Brain pericyte (primary cell): ENCODE data around the gene C1orf35.

ENCODE experiments used
- DNase-seq: peaks from one replicate; pipeline ENCODE4 v3.0.0-alpha.2; 2012; ENCODE audit warnings: low read depth, low spot score

The C1orf35 gene

DNA sequence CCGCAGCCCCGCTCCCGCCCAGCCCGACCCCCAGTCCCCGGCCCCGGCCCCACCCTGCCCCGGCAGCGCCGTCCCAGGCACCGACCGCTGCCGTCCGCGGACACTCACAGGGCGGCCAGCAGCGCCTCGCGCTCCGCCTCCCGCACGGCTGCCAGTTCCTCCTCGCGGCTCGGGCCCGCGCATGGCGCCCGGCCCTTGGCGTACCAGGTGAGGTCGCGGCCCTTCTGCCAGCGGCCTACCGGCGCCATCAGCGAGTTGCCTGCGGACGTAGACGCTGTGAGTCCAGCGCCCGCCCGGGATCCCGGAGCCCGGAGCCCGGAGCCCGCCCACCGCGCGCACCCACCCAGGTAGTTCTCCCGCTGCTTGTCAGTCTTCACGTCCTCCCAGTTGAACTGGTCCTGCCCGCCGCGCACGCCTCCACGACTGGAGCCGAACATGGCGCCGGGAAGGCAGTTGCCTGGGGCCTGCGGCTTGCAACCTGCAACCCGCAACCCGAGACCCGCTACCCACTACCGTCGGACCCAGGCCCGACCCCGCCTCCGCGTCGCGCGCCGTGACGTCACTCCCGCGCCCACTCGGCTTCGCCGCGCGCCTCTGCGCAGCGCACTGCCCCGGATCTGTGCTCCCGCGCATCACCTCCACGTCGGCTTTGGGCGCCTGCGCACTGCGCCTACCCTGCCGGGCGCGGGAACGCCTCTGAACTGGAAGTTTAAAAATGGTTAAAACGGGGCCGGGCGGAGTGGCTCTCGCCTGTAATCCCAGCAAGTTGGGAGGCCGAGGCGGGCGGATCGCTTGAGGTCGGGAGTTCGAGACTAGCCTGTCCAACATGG, at the start of gene C1orf35:
C1orf35 (minus strand) TSS at position 535 of the 830 bp plus-strand sequence; CDS start at position 437, 98 bp downstream.
- DNase-seq, result peak; percentile 77

DNA sequence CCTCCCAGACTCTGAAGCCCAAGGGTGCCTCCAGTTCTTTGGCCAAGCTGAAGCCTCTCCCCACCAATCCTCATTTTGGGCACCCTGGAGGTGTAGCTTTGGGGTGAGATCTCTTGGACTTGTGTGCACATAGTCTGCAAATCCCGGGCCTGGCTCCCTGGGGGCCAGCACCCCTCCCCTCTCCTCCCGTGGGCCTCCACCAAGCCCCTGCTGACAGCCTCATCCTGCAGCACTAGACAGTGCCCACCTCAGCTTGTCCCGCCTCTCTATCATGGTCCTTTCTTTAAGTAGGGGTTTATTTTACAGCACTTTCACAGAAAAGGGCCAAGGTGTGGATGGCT, 49.8 kb upstream of the C1orf35 start:
- no peak for DNase-seq

DNA sequence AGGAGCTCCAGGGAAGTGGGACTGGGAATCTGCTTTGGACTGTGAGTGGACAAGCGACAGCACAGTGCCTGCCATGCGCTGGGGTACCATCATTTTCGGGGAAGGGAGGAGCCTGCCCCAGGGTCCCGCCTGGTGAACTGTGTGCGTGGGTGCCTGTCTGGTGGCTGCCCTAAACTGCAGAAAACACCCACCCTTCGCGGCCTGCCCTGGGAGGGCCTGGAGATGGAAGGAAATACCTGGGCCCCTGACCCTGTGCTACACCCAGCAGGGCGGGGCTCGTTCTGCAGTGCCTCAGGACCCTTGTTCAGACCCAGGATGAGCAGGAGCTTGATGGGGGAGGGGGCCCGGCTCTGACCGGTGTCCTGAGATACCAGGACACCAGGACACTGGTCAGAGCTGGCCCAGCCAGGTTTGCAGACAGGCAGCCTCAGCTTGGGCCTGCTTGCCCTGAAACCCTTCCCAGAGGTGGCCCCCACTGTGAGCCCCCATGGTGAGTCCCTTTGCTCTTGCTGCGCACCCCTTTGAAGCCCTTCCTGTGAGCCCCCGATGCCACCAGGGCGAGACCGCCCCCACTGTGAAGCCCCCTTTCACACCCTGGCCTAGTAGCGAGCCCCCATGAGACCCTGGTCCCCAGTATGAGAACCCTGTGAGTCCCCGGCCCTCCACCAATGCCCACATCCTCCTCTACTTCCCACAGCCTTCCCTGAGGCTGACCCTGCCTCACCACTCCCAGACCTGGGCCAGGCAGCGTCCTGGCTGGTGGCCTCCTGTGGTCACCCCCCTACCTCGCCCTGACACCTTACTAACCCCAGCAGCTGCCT, 49.2 kb upstream of the C1orf35 start:
- no peak for DNase-seq

DNA sequence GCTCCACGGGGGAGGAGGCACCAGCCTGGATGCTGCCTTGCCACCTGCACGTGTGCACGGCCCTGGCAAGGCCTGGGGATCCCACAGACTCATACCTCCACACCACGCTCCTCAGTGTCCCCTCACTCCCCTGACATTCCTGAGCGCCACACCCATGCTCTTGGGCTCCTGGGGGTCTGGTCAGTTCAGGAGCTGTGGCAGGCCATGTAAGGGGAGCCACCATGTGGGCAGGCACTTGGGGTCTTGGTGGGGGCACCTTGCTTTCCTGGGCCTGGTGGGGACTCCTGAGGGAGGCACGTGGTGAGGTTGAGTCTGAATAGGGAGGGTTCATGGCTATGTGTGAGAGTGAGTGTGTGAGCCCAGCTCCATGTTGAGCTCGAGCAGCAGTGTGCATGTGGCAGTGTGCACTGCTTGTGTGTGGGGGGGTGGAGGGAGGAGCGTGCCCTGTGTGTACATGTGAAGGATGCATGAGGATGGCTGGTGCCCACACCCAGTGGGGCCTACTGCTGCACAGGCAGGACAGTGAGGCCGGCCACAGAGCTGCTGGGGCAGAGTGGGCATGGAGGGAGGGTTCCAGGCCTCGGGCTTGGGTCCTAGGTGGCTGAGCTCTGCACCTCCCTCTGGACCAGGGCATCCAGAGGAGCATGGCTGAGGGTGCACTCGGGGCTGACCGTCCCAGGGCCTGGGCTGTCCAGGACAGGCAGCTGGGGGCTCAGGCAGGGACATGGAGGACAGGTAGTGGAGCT, 48.2 kb upstream of the C1orf35 start:
- DNase-seq, result no peak

DNA sequence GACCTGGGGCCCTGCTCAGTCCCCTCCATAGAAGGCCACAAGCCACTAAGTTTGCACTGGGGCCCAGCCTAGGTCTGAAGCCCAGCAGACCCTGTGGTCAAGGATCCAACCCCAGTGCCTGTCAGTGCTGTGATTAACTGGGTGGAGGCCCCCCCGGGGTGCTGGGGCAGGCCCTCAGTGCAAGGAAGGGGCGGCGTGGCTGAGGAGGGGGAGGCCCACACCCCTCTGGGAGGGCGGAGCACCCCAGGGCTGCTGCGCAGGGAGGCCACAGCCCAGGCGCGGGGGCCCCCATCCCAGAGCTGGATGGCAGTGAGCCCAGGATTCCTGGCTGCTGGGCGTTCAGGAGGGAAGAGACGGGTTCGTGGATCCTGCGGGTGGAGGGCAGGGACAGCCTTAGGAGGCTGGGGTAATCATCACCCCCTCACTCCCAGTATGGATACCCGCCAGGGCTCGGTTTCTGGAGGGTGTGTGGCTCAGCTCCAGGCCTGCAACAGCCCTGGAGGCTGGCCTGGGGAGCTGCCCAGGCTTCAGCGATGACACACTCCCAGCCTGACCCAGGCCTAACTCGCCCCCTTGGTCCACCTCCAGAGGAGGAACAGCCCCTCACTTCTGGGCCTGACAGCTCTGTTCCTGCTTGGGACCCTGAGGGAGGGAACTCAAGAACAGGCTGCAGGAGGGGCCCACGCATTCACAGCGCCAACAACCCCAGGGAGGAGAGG, 47.5 kb upstream of the C1orf35 start:
- no peak for DNase-seq

DNA sequence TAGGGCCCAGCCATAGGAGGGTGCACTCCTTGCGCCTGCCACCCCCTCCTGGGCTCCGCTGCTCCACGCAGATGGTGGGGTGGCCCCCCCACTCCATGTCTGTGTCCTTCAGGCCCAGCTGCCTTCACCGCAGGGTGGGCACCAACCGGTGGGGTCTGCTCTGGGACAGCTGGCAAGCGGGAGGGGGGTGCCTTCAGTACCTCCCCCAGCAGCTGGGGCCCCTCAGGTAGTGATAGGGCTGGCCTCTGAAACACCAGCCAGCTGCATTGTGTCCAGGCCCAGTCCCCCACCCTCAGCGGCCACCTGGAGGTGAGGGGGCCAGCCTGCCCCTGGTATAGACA, 47.0 kb upstream of the C1orf35 start:
- no peak for DNase-seq

DNA sequence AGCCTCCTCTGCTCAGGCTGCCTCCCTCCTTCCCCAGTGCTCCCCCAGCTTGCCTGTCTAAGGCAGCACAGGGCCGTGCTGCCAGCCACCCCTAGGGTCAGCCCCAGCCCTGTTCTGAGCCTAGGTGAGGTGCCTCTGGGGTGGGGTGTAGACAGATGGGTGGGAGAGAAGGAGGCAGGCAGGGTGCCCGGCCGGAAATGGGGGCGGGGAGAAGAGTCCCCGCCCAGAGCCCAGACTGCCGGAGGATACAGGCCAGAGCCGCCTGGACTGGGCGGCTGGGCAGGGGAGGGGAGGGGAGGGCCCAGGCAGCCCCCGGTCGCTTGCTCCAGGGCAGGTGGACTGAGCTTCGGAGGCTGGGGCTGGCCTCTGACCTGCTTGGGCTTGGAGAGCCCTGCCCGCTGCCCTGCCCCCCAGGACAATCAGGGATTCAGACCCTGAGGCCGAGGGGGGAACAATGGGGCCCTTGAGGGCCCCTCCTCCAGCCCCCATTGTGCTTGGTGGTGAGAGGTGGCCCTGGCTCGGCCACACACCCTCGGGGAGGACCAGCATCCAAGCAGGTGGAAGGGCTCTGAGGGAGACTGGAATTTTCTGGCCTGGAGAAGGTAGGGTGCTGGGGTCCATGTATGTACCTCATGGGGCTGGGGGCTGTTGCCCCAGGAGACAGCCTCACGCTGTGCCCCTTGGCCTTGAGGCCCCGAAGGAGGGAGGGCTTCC, 46.4 kb upstream of the C1orf35 start, which contains the start of gene GJC2:
GJC2 (plus strand) TSS at position 525 of the 714 bp plus-strand sequence. CDS start 7,829 bp downstream, outside the sequence.
- no peak for DNase-seq

DNA sequence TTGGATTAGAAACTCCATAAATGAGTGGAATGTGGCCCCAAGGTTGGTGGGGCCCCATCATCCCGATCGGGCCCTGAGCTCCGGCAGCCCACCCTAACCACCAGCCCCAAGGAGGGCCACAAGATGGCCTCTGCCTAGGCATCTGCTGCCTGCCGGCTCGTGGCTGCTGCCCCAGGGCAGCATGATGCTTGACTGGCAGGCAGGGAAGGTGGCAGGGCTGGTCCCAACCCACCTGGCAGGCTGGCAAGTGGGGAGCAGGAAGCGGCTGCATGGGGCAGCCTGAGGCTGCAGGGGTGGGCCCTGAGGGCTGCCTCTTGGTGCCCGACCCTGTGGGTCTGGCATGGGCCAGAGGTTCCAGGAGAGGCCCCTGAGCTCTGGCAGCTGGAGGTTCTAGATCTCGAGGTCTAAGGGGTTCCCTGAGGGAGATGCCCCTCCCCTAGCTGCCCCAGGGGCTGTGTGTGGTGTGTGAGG, 45.8 kb upstream of the C1orf35 start:
- no peak for DNase-seq

DNA sequence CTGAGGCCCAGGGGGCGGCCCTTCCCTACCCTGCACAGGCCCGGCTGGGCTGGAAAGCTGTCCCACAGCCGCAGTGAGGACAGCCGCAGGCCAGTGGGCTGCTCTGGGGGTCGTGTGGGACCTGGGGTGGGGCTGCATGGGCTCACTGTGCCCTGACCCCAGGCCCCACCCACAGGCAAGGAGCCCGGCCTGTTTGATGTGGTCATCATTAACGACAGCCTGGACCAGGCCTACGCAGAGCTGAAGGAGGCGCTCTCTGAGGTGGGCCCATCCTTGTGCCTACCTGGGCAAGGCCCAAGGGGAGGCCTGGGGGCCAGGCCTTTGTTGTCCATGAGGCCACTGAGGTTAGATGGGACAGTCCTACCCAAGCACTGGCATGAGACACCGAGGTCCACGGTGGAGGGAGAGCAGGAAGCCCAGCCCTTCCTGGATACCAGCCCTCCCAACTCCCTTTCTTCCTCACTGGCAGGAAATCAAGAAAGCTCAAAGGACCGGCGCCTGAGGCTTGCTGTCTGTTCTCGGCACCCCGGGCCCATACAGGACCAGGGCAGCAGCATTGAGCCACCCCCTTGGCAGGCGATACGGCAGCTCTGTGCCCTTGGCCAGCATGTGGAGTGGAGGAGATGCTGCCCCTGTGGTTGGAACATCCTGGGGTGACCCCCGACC, 45.2 kb upstream of the C1orf35 start:
- DNase-seq, result no peak

DNA sequence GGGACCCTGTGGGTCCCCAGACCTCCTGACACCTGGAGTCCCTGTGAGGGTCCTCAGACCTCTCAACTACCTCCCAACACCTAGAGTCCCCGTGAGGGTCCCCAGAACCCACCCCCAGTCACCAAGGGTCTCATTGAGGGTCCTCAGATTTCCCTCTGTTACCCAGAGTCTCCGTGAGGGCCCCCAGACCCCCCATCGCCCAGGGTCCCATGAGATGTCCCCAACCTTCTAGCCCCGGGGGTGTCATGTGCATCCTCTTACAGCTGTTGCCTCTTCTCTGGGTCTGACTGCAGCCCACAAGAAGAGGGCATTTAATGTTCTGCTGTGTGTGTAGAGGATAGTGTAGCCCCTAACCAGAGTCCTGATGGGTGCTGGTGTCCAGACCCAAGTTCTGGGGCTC, 44.6 kb upstream of the C1orf35 start:
- DNase-seq, result no peak

DNA sequence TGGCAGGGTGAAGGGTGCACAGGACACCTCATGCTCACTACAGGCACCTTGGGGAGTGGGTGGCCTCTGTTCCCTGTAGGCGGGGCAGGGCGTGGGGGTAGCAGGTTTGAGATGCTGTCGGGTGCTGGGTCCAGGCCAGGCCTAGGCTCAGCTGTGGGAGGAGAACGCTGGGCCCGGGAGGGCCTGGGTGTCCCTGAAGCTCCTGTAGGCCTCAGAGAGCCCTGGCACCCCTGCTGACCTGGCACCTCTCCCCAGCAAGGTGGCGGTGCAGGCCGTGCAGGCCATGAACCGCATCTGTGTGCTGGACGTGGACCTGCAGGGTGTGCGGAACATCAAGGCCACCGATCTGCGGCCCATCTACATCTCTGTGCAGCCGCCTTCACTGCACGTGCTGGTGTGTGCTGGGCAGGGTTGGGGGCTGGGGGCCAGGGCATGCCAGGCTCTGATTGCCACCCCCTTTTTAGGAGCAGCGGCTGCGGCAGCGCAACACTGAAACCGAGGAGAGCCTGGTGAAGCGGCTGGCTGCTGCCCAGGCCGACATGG, 44.1 kb upstream of the C1orf35 start:
- no peak for DNase-seq

DNA sequence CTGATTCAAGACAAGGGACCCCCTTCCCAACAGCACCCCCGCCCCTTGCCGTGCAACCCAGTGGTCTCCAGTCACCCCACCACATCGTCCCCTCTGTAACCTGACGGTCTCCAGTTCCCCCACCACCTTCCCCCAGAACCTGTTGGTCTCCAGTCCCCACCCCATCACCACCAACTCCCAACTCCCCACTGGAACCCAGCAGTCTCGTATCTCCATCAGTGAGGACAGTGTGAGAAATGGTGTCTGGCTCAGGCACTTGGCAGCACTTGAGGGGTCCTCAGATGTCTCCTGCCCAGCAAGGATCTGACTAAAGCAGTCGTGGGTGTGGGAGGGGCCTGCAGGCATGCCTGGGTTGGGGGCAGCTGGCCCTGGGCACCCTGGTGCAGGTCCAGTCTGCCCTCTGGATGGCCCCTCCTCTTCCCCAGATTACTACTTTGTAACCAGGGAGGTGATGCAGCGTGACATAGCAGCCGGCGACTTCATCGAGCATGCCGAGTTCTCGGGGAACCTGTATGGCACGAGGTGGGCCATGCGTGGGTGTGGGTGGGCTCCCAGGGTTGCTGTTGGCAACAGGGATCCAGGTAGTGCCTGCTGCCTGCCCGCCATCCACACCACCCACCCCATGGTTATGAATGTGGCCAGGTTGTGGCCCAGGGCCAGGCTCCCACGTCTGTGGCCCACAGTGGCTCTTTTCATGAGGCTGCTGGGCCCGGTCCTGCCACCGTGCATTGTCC, 43.5 kb upstream of the C1orf35 start:
- DNase-seq, result no peak

DNA sequence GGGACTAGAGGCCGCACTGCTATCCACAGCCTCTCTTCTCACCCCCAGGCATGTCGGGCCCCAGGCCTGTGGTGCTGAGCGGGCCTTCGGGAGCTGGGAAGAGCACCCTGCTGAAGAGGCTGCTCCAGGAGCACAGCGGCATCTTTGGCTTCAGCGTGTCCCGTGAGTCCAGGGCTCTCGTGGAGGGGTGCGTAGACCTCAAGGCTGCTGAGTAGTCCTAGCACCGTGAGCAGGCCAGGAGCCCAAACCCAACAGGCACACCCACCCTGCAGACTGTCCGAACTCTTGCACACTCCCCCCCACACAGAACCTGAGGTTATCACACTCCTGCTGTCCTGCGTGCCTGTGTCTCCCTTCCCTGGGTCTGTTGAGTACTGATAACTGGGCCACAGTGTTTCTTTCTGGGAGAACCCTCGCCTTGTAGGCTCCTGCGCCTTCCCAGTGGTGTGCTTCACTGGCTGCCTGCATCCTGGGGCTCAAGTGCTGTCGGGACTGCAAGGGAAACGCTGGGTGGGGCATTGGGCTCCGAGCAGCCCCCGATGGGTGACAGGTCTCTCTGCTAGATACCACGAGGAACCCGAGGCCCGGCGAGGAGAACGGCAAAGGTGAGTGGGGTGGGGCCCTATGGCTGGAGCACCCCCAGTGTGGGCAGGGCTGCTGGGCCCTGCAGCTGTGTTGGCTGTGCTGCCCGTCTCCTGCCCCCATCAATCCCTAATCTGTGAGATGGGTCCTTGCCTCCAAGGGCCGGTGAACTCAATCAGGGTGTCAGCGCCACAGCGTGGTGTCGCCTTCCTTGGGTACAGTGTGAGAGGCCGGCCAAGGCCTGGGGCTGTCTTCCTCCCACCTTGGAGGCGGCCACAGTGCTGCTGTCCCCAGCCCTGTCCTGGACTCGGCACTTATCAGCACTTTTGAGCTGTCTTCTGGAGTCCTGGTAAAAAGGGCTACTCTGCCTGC, 42.6 kb upstream of the C1orf35 start:
- no peak for DNase-seq

DNA sequence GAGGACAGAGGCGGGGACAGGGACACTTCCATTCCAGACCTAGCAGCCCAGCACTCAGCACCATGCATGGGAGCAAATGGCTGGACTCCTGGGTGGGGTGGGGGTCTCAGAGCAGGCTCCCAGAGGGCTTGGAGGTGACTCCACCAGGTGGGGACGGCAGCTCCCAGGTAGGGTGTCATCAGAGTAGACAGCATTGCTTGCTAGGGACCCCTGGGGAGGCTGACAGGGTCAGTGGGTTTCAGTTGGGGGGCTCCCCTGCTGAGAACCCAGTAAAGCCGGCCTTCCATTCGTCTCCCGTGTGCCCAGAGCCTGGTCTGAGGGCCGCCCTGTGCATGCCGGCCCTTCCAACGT, 41.8 kb upstream of the C1orf35 start:
- no peak for DNase-seq

DNA sequence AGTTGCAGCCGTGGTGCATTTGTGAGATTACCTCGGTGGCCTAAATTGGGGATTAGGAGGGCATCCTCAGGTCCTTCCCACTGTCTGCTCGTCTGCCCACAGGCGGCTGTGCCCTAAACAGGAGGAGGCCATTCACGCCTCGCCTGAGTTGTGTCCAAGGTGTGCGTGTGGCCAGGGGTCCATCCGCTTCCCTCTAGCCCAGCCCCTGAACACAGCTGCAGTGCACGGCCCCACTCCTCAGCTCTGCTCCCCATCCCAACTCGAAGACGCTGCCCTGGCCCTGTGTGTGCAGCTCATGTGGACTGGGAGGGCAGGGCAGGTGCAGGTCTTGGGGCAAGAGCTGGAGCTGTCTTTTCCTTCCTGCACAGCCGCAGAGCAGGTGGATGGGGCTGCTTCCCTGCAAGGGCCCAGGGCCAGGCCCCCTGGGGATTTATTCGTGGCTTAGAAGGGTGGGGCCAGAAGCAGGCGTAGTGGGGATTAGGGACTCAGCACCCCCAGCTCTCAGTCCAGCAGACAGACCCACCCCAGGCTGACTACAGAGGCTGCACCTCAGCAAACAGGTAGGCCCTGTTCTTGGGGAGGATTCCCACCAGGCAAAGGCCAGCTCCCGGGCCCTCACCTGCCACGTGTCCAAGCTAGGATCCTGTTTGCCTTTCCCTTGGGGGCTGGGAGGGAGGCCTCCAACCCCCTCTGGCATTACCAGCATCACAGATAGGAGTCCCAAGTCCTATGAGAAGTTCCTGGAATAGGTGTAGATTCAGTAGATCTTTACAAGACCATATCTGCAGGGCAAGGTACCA, 41.3 kb upstream of the C1orf35 start:
- DNase-seq, result no peak

DNA sequence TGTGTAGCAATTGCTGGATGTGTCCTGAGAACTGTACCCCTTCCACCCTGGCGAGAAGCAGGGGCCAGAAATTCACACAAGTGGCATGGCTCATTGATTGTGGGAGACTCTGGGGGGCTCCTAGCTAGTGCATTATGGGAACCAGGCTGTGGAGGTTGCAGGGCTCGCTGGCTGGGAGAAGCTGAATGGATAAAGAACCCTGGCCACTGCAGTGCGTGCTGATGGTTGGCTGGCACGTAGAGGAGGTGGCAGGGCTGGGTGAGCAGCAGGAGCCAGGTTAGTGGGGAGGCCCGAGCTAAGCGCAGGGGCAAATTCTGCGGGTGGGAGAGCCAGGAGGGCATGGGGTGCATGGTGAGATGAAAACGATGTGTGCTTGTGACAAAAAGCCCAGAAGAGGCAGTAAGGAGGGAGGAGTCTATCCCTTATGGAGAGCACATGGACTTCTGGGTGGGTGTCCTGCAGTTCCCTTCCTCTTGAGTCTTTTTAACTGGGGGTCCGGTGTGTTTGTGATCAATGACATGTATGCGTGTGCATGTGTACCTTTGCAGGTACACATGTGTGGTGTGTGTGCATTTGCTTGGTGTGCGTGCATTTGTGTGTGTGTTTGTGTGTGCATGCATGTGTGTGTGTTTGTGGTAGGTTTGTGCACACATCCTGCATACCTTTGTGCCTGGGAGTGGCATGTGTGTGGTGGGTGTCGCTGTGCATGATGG, 40.5 kb upstream of the C1orf35 start:
- DNase-seq, result no peak

DNA sequence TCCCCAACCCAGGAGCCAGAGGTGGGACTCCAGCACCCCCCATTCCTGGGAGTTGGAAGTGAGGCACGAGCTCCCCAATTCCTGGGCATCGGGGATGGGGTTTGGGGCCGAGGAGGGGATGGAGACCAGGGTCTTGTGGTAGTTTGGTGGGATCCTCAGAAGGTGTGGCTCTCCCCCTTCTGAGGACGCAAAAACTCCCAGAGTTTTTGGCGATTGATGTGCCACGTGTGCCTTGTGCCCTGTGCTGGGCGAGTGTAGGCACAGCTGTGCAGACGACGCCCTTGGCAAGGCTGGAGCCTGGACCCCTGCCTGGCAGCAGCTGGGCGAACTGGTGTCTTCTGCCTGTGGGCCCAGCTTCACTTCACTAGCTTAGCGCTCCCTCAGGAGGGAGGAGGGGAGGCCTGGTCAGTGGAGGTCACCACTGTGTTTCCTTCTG, 39.6 kb upstream of the C1orf35 start:
- no peak for DNase-seq
